AG10803 (cell line): ENCODE data around the gene RICTOR.
"Not testable (repeated sequence)": the region's sequence is repeated elsewhere in the genome, so short reads cannot be mapped to it uniquely, and the experiment has no call there.

Experiments used
- DNase-seq: peaks from one replicate; pipeline ENCODE4 v3.0.0; 2010; ENCODE audit warnings: low read depth
- H3K4me3 ChIP-seq: 2 replicates; pipeline ENCODE4 v1.5.1; 2011; ENCODE audit warnings: mild to moderate bottlenecking, low read length, control low read depth
- TF ChIP-seq, protein P1 (sequence below): conservative IDR thresholded peaks from 2 replicates; pipeline ENCODE4 v1.5.1; 2011; ENCODE audit warnings: mild to moderate bottlenecking, low read length, control low read depth, inconsistent platforms

Gene RICTOR

DNA sequence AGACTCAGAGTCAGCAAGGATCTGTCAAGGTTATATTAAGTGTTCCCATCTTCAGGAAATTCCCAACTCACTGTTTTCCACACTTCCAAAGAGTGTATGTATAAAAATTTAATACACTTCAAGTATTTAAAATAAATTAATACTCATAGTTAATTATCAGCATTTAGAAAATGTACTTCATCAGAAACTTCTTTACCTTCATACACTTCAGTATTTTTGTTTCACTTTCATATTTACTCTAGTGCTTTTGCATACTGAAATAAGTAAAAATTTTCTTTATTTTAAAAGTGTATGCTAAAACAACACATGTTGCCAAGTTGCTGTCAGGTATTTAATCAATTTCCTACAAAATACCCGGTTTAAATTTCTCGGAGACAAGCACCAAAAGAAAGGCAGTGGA lies 16.5 kb downstream of the RICTOR start:
- TF ChIP-seq, protein P1, sequence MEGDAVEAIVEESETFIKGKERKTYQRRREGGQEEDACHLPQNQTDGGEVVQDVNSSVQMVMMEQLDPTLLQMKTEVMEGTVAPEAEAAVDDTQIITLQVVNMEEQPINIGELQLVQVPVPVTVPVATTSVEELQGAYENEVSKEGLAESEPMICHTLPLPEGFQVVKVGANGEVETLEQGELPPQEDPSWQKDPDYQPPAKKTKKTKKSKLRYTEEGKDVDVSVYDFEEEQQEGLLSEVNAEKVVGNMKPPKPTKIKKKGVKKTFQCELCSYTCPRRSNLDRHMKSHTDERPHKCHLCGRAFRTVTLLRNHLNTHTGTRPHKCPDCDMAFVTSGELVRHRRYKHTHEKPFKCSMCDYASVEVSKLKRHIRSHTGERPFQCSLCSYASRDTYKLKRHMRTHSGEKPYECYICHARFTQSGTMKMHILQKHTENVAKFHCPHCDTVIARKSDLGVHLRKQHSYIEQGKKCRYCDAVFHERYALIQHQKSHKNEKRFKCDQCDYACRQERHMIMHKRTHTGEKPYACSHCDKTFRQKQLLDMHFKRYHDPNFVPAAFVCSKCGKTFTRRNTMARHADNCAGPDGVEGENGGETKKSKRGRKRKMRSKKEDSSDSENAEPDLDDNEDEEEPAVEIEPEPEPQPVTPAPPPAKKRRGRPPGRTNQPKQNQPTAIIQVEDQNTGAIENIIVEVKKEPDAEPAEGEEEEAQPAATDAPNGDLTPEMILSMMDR = no peak
- peak overlapping the region; percentile 43 for H3K4me3 ChIP-seq
- DNase-seq = no peak

DNA sequence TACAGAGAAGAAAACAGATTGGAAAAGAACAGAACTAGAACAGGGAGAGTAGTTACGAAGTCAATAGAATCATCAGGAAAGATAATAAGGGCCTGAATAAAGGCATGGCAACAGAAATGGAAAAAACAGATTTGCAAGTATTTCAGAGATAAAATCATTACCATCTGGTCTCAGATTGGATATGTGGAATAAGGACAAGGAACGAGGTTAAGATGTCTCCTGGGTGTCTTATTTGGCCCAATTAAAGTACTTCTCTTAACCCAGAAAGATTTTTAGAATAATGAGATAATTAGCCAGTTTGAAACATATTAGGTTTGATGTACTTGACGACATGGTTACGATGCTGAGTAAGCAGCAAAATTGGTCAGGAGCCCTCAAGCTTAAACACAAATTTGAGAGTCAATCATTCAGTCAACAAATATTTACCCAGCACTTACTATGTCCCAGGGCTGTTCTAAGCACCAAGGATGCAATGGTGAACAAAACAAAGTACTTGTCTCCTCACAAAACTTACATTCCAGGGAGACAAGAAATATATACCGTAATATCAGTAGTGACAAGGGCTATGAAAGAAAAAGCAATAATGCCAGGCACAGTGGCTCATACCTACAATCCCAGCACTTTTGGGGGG lies 18.3 kb downstream of the RICTOR start:
- TF ChIP-seq, protein P1 = no peak
- no peak overlapping the region for H3K4me3 ChIP-seq
- peak; percentile 9 for DNase-seq

DNA sequence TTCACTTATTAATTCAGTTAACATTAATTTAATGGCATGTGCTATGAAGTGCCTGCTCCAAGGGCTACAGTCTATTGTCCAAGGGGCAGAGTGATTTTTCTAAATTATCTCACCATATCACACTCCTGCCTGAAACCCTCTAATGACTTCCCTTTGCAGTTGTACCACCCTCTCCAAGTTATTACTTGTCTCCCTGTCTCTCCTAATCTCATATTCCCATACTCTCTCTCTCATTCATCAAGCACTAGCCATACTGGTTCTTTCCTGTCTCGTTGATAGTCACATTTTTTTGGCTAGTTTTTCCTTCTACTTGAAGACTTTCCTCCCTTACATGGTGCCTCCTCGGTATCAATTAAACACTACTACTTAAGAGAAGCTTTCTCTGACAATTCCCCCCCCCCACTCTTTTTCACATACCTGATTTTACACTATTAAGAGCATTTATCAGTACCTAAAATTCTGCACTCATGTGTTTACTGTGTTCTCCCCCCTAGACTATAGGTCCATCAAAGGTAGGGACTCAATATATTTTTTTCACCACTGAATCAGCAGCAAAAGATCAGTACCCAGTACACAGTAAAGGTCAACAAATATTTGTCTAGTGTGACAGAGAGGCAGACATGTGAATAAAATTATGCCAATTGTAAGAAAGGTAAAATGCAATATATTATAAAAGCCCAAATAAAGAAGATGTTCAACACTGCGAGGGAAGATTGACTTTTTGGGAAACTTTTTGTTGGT lies 19.0 kb downstream of the RICTOR start:
- no peak overlapping the region for H3K4me3 ChIP-seq
- DNase-seq = no peak
- TF ChIP-seq, protein P1 = no peak

DNA sequence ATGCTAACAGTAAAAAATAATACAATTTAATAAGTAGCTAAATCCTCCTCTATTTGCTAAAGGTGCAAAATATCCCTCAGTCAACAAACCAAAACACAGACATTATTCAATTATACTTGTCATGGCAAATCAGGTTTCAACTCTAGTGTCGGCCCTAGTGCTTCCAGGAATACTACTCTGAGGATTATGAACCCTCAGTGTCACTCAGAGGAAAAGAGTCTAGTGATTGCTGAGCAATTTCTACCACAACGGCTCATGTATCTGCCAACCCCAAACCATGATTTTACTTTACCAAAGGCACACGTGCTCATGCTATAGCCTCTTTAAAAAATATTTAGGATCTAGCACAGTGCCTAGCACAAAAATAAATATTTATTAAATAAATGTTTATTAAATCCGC lies 21.0 kb downstream of the RICTOR start:
- H3K4me3 ChIP-seq = no peak overlapping the region
- TF ChIP-seq, protein P1 = no peak
- DNase-seq = no peak

DNA sequence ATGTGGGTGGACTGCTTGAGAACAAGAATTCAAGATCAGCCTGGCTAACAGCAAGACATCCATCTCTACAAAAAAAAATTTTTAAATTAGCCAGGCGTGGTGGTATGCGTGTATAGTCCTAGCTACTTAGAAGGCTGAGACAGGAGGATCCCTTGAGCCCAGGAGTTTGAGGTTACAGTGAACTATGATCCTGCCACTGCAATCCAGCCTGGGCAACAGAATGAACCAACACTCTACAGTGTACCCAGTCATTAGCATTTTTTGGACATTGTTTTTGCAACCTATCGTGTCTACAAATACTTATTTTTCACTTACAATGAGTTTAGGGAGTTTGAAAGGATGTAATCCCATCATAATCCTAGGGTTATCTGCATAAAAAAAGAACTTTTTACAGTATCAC lies 22.1 kb downstream of the RICTOR start:
- H3K4me3 ChIP-seq = no peak overlapping the region
- DNase-seq = no peak
- TF ChIP-seq, protein P1 = no peak

DNA sequence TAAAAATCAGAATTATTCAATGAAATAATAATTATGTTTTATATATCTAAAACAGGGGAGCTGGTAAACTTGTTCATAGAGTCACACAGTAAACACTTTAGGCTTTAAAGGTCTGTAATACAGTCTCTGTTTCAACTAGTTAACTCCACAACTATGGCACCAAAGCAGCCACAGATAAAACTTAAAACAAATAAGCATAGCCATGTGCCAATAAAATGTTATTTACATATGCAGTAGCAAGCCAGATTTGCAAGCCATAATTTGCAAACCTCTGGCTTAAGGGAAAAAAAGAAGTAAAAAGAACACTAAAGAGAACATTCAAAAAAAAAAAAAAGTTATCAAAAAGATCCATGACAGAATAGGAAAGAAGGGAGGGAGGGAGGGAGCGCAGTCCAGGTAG lies 24.9 kb downstream of the RICTOR start:
- no peak for DNase-seq
- H3K4me3 ChIP-seq = no peak overlapping the region
- TF ChIP-seq, protein P1 = no peak

DNA sequence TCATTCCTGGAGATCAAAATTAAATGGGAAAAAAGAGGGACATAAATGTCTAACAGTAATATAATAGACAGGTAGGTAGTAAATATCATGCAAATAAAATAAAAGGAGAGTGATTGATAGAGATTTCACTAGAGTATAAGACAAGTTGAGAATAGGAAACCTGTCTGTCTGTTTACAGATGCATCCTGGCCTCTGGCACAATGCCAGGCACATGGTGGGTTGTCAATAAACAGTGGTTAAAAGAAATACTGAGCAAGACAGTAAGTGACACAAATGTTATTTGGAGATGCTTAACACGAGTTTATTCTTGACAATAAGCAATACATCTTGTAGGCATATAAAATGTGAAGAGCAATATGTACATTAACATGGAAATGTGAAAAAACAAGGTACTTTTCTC lies 33.3 kb downstream of the RICTOR start:
- TF ChIP-seq, protein P1 = no peak
- no peak for DNase-seq
- H3K4me3 ChIP-seq = no peak overlapping the region

DNA sequence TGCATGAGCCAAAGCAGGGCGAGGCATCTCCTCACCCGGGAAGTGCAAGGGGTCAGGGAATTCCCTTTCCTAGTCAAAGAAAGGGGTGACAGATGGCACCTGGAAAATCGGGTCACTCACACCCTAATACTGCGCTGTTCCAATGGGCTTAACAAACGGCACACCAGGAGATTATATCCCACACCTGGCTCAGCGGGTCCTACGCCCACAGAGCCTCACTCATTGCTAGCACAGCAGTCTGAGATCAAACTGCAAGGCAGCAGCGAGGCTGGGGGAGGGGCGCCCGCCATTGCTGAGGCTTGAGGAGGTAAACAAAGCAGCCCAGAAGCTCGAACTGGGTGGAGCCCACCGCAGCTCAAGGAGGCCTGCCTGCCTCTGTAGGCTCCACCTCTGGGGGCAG lies 39.7 kb downstream of the RICTOR start:
- not testable (repeated sequence) for DNase-seq, H3K4me3 ChIP-seq
